HepG2 (cell line): ENCODE measurements around the gene PCBP2. TPM values are rescaled to one million over a fixed set of nuclear protein-coding genes. Genes with fewer than 3 reads are reported as not detected.

Source experiments
- ATAC-seq: fragments of 200-7000 bp; cut with Tn5 transposase; 3 replicates; pipeline ENCODE4 v1.9.1; 2020; ENCODE audit warnings: mild to moderate bottlenecking, moderate library complexity
- BruUV-seq: library from RNA; stranded (reverse); fragments of 400-500 nt; replicated peaks from 2 replicates; lab custom pipeline; 2021; lab: Mats Ljungman, UMichigan
- CTCF ChIA-PET: fragments of 300-600 bp; formaldehyde crosslinking; extraction: SDS; loops from one replicate; lab custom pipeline; 2021; ENCODE audit warnings: low total read pairs, inconsistent platforms, low intra/inter-chr PET ratio; lab: Yijun Ruan, JAX
- POLR2A ChIA-PET: fragments of 350-600 bp; sonication (Branson Sonifier 250); formaldehyde crosslinking; loops from one replicate; lab custom pipeline; 2020; ENCODE audit warnings: antibody characterized with exemption, inconsistent platforms; lab: Yijun Ruan, JAX
- DNase-seq: peaks from one replicate; pipeline ENCODE4 v3.0.0-alpha.2; 2015; ENCODE audit warnings: low spot score
- FAIRE-seq: peaks from 3 replicates; lab custom pipeline; 2011; peaks lifted over from hg19 to GRCh38; lab: Jason Lieb, UNC
- H2AFZ ChIP-seq: one replicate; pipeline ENCODE4 v1.6.1; 2011; ENCODE audit warnings: low read length, inconsistent platforms
- H3K27ac ChIP-seq: fragments of 300-600 bp; 3 replicates; pipeline ENCODE4 v1.8.0; 2011; ENCODE audit warnings: mixed run types, mild to moderate bottlenecking, mixed read lengths, low read length, inconsistent platforms; ENCODE audit not compliant: insufficient read depth; ENCODE audit errors: extremely low read length
- H3K27me3 ChIP-seq, 2 experiments: fragments of 200-600 bp in 1 of 2; 2 replicates in 1 of 2; 3 replicates in 1 of 2; pipeline versions ENCODE4 v1.6.0 to v1.8.0; 2011; ENCODE audit warnings: low read length in 2 of 2, mild to moderate bottlenecking in 2 of 2, moderate library complexity in 2 of 2, inconsistent platforms in 1 of 2; ENCODE audit not compliant: insufficient read depth in 2 of 2, control insufficient read depth in 1 of 2
- H3K36me3 ChIP-seq, 2 experiments: fragments of 200-600 bp in 1 of 2; replicated peaks in 1 of 2; 2 replicates in 1 of 2; 3 replicates in 1 of 2; pipeline versions ENCODE4 v1.5.1 to v1.8.0; 2011; ENCODE audit warnings: low read length in 2 of 2, inconsistent platforms in 1 of 2; ENCODE audit not compliant: insufficient read depth in 2 of 2, control insufficient read depth in 1 of 2
- H3K4me1 ChIP-seq: 2 replicates; pipeline ENCODE4 v1.5.1; 2012; ENCODE audit warnings: low read length, inconsistent platforms; ENCODE audit not compliant: insufficient read depth
- H3K4me2 ChIP-seq: 2 replicates; pipeline ENCODE4 v1.6.0; 2011; ENCODE audit warnings: low read depth, low read length, inconsistent platforms
- H3K4me3 ChIP-seq, 3 experiments: fragments of 200-600 bp in 1 of 3; sonication (generic), shearing (Covaris generic) in 1 of 3; replicated peaks in 1 of 3; 2 replicates each; pipeline ENCODE4 v1.5.1; 2011 to 2016; ENCODE audit warnings: low read length in 3 of 3, inconsistent platforms in 2 of 3, low read depth in 2 of 3, mild to moderate bottlenecking in 2 of 3, control low read depth in 1 of 3, mixed read lengths in 1 of 3; ENCODE audit not compliant: insufficient read depth in 1 of 3
- H3K79me2 ChIP-seq: one replicate; pipeline ENCODE4 v1.6.1; 2011; ENCODE audit warnings: low read length, inconsistent platforms; ENCODE audit not compliant: insufficient read depth
- H3K9ac ChIP-seq: 2 replicates; pipeline ENCODE4 v1.6.0; 2011; ENCODE audit warnings: mild to moderate bottlenecking, low read depth, low read length, inconsistent platforms; ENCODE audit not compliant: insufficient read depth
- H3K9me3 ChIP-seq: 2 replicates; pipeline ENCODE4 v1.5.1; 2012; ENCODE audit warnings: mild to moderate bottlenecking, low read length
- H4K20me1 ChIP-seq: 2 replicates; pipeline ENCODE4 v1.6.0; 2011; ENCODE audit warnings: inconsistent platforms, mild to moderate bottlenecking, low read length, moderate library complexity; ENCODE audit not compliant: insufficient read depth
- CBFB ChIP-seq: sonication (generic); formaldehyde crosslinking; IDR thresholded peaks from 2 replicates; pipeline ENCODE4 v1.4.0; 2020; ENCODE audit warnings: missing genetic modification reagents
- FIP1L1 ChIP-seq: fragments of 200-400 bp; formaldehyde crosslinking; IDR thresholded peaks from 2 replicates; pipeline ENCODE4 v1.6.1; 2018; ENCODE audit warnings: low read depth, mild to moderate bottlenecking, low read length, moderate library complexity, borderline replicate concordance; ENCODE audit not compliant: insufficient read depth
- FOXA3 ChIP-seq: IDR thresholded peaks from 2 replicates; pipeline ENCODE4 v1.6.1; 2016; ENCODE audit warnings: missing genetic modification reagents, missing compliant biosample characterization
- FOXK1 ChIP-seq: sonication (generic); formaldehyde crosslinking; IDR thresholded peaks from 2 replicates; pipeline ENCODE4 v1.4.0; 2020; ENCODE audit warnings: low read depth, missing genetic modification reagents, borderline replicate concordance
- FOXK2 ChIP-seq: fragments of 450-650 bp; IDR thresholded peaks from 2 replicates; pipeline ENCODE4 v1.6.1; 2016
- HMG20A ChIP-seq: IDR thresholded peaks from 2 replicates; pipeline ENCODE4 v1.6.1; 2016; ENCODE audit warnings: borderline replicate concordance
- MTF2 ChIP-seq: sonication (generic); formaldehyde crosslinking; IDR thresholded peaks from 2 replicates; pipeline ENCODE4 v1.5.0; 2020; ENCODE audit warnings: missing genetic modification reagents, borderline replicate concordance
- NR2F2 ChIP-seq: IDR thresholded peaks from 2 replicates; pipeline ENCODE4 v1.6.1; 2012; ENCODE audit warnings: low read depth, inconsistent platforms, borderline replicate concordance
- XRCC5 ChIP-seq: fragments of 200-400 bp; formaldehyde crosslinking; optimal IDR thresholded peaks from 2 replicates; pipeline ENCODE3; 2017; ENCODE audit warnings: mild to moderate bottlenecking, low read length
- ZNF101 ChIP-seq: sonication (generic); formaldehyde crosslinking; IDR thresholded peaks from 2 replicates; pipeline ENCODE4 v1.4.0; 2020; ENCODE audit warnings: mild to moderate bottlenecking, low read depth, missing genetic modification reagents, borderline replicate concordance
- ZNF296 ChIP-seq: sonication (generic); formaldehyde crosslinking; conservative IDR thresholded peaks from 2 replicates; pipeline ENCODE4 v1.5.0; 2020; ENCODE audit warnings: mild to moderate bottlenecking, missing genetic modification reagents
- ZNF354B ChIP-seq: sonication (generic); formaldehyde crosslinking; IDR thresholded peaks from 2 replicates; pipeline ENCODE4 v1.8.0; 2022; ENCODE audit warnings: mild to moderate bottlenecking, missing genetic modification reagents
- ZNF572 ChIP-seq: sonication (generic); formaldehyde crosslinking; IDR thresholded peaks from 2 replicates; pipeline ENCODE4 v1.5.1; 2020; ENCODE audit warnings: mild to moderate bottlenecking, missing genetic modification reagents
- WGBS: methylation state at CpG from one replicate; pipeline ENCODE4 v1.1.6; 2017; ENCODE audit warnings: low lambda C conversion rate; 5-methylcytosine and 5-hydroxymethylcytosine counted together
- in situ Hi-C: cut with HindIII; loops from 2 replicates; pipeline ENCODE4 v1.10.0; 2017; ENCODE audit warnings: low pct_unique_long_range_greater_than_20kb; ENCODE audit not compliant: extremely low pct_ligation_motif_present
- intact Hi-C: fragments of 100-400 bp; cut with micrococcal nuclease; formaldehyde crosslinking; loops from one replicate; pipeline ENCODE4 v1.10.0; 2022; ENCODE audit not compliant: unreplicated experiment
- polyA plus RNA-seq, 8 experiments: library from polyadenylated mRNA; depleted of rRNA in 3 of 8; stranded (reverse) in 7 of 8; unstranded in 1 of 8; fragments of >200 nt; fragmentation: Illumina TruSeq in 4 of 8; extraction: Trizol in 4 of 8; gene quantifications; 2 replicates each; pipeline versions ENCODE4 v1.2.1 to v1.2.3, GENCODE V29; 2011 to 2016; ENCODE audit warnings: low read depth in 4 of 8, missing spikeins in 1 of 8, mixed read lengths in 1 of 8; ENCODE audit not compliant: insufficient read depth in 1 of 8
- total RNA-seq, 5 experiments: library from RNA; depleted of rRNA; stranded (reverse); fragments of >200 nt; fragmentation: Illumina TruSeq; extraction: Trizol; gene quantifications; 2 replicates each; pipeline ENCODE4 v1.2.3, GENCODE V29; 2016; ENCODE audit warnings: low read depth in 1 of 5
- TF ChIP-seq, protein P1 (sequence below): sonication (generic); formaldehyde crosslinking; IDR thresholded peaks from 2 replicates; pipeline ENCODE4 v1.5.1; 2020; ENCODE audit warnings: mild to moderate bottlenecking, missing genetic modification reagents, moderate library complexity
- TF ChIP-seq, protein P2 (sequence below): IDR thresholded peaks from 2 replicates; pipeline ENCODE4 v1.6.1; 2016; ENCODE audit warnings: mild to moderate bottlenecking, missing biosample characterization, missing genetic modification reagents
- TF ChIP-seq, protein P3 (sequence below): sonication (generic); formaldehyde crosslinking; IDR thresholded peaks from 2 replicates; pipeline ENCODE4 v1.8.0; 2023; ENCODE audit warnings: mild to moderate bottlenecking, missing genetic modification reagents
- TF ChIP-seq, protein P4 (sequence below): sonication (generic); formaldehyde crosslinking; IDR thresholded peaks from 2 replicates; pipeline ENCODE4 v1.8.0; 2022; ENCODE audit warnings: missing genetic modification reagents, low read depth, mild to moderate bottlenecking, borderline replicate concordance

PCBP2 gene
- total and polyA plus RNA-seq, 2 of the 13 experiments (the other 11 are each of a cell fraction or from before 2014, with no cell fraction given), result 154 to 345 TPM

DNA sequence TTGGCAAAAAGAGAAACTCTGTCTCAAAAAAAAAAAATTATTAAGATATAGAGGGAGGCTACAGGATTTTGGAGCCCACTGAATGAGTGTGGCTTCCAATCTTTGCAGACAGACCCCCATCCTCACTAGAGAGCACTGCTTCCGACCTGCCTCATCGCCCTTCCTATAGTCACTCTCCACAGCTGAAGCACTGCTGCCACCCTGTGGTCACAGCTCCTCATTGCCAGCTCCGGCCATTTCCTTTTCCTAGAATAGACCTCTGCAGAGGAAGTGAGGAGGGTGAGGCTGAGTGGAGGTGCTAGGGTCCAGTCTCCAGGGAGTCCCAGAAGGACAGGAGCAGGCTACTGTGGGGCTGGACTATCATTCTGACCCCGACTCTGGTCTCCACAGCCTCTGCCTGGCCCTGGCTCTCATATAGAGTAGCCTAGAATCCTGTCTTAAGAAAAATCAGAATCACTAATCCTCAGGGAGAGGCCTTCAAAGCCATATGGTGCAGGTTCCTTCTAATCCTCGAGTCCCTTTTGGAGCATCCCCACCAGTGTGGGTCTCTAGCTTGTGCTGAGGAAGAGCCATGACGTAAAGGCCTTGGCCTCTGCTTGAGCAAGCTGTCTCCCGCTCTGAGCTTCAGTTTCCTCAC lies 56.8 kb downstream of the PCBP2 start (continued):
- TF ChIP-seq, protein P1, sequence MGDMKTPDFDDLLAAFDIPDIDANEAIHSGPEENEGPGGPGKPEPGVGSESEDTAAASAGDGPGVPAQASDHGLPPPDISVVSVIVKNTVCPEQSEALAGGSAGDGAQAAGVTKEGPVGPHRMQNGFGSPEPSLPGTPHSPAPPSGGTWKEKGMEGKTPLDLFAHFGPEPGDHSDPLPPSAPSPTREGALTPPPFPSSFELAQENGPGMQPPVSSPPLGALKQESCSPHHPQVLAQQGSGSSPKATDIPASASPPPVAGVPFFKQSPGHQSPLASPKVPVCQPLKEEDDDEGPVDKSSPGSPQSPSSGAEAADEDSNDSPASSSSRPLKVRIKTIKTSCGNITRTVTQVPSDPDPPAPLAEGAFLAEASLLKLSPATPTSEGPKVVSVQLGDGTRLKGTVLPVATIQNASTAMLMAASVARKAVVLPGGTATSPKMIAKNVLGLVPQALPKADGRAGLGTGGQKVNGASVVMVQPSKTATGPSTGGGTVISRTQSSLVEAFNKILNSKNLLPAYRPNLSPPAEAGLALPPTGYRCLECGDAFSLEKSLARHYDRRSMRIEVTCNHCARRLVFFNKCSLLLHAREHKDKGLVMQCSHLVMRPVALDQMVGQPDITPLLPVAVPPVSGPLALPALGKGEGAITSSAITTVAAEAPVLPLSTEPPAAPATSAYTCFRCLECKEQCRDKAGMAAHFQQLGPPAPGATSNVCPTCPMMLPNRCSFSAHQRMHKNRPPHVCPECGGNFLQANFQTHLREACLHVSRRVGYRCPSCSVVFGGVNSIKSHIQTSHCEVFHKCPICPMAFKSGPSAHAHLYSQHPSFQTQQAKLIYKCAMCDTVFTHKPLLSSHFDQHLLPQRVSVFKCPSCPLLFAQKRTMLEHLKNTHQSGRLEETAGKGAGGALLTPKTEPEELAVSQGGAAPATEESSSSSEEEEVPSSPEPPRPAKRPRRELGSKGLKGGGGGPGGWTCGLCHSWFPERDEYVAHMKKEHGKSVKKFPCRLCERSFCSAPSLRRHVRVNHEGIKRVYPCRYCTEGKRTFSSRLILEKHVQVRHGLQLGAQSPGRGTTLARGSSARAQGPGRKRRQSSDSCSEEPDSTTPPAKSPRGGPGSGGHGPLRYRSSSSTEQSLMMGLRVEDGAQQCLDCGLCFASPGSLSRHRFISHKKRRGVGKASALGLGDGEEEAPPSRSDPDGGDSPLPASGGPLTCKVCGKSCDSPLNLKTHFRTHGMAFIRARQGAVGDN (CRISPR knock-in tag), result peak; percentile 15; the same call in 1 of the 2 replicates
- TF ChIP-seq HMG20A (CRISPR knock-in tag), result no peak
- no peak for TF ChIP-seq ZNF354B (CRISPR knock-in tag)
- TF ChIP-seq FOXK2, result no peak
- TF ChIP-seq FOXA3 (CRISPR knock-in tag), result 0 out of 2 replicates have a peak, but pooled peaks have one; percentile 21
- no peak for TF ChIP-seq NR2F2

DNA sequence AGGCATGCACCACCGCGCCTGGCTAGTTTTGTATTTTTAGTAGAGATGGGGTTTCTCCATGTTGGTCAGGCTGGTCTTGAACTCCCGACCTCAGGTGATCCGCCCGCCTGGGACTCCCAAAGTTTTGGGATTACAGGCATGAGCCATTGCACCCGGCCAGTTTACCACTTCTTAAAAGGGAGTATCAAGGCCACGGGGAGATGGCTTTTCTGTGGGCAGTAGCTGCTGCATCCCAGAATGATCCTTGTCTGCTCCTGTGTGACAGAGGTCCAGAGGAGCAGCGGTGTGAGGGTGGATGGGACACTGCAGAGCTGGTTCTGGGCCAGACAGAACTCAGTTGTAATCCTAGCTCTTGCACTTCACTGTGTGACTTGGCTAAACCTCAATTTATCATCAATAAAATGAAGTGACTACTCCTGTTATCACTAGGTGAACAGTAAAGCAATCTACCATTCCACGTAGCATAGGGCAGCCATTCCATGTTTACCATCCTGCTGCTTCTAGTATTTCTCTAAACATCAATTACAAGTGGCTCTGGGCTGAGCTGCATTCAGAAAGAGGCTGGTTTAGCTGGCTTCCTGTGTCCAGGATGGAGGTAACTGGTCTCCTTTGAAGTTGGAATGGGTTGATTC lies 58.4 kb downstream of the PCBP2 start:
- in situ Hi-C loops (no loop called here), intact Hi-C loops (no loop called here)
- Histone ChIP-seq H3K4me2 (no peak overlapping the region), H3K27ac (no peak overlapping the region), H3K79me2 (no peaks in the 10 kb centered on the region), H3K4me1 (no peaks in the 10 kb centered on the region), H3K36me3 (peaks cover 10 to 46% of the 10 kb centered on the region in 2 experiments; a peak in 4 of 5 replicates), H4K20me1 (no peaks in the 10 kb centered on the region), H3K27me3 (no peaks in the 10 kb centered on the region), H3K4me3 (no peak overlapping the region), H3K9me3 (no peaks in the 10 kb centered on the region), H3K9ac (no peak overlapping the region), H2AFZ (no peak overlapping the region)
- no TSS peak for BruUV-seq
- DNase-seq (no peak), FAIRE-seq (no peak), ATAC-seq (no peak)
- 94% methylated on average over 7 of the region's 9 CpGs for WGBS
- POLR2A ChIA-PET, result interaction anchor here (3.0 kb wide), 1 partner anchor 9 kb away, joined by 20 read pairs; the partner anchor contains the start of gene TARBP2
- CTCF ChIA-PET, result no interaction called here
- TF ChIP-seq, protein P2, sequence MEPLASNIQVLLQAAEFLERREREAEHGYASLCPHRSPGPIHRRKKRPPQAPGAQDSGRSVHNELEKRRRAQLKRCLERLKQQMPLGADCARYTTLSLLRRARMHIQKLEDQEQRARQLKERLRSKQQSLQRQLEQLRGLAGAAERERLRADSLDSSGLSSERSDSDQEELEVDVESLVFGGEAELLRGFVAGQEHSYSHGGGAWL (CRISPR knock-in tag), result no peak
- no peak for TF ChIP-seq ZNF572
- no peak for TF ChIP-seq XRCC5
- TF ChIP-seq FIP1L1, result no peak
- no peak for TF ChIP-seq ZNF296 (CRISPR knock-in tag)
- TF ChIP-seq, protein P3, sequence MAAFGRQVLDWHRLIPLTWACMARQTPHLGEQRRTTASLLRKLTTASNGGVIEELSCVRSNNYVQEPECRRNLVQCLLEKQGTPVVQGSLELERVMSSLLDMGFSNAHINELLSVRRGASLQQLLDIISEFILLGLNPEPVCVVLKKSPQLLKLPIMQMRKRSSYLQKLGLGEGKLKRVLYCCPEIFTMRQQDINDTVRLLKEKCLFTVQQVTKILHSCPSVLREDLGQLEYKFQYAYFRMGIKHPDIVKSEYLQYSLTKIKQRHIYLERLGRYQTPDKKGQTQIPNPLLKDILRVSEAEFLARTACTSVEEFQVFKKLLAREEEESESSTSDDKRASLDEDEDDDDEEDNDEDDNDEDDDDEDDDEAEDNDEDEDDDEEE (CRISPR knock-in tag), result no peak
- TF ChIP-seq CBFB (CRISPR knock-in tag), result no peak
- no peak for TF ChIP-seq FOXK1 (CRISPR knock-in tag)
- TF ChIP-seq, protein P4, sequence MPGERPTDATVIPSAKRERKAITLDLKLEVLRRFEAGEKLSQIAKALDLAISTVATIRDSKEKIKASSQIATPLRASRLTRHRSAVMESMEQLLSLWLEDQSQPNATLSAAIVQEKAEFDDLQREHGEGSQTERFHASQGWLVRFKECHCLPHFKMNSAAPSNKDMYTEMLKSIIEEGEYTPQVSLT (CRISPR knock-in tag), result no peak
- no peak for TF ChIP-seq MTF2 (CRISPR knock-in tag)
- TF ChIP-seq ZNF101 (CRISPR knock-in tag), result no peak
